ENCODE measurements around the gene DSN1. TPM values are rescaled to one million over a fixed set of nuclear protein-coding genes. Genes with fewer than 3 reads are reported as not detected.

Gene DSN1
- total and polyA plus RNA-seq, 2 of the 8 experiments (the other 6 are each of a cell fraction or from before 2014, with no cell fraction given): 12.0 to 26.2 TPM

- 96% methylated on average over 4 of the region's 4 CpGs; no CpG with 5 or more reads in 1 of the 2 experiments for WGBS, 2 experiments (ENCODE audit: extremely low coverage in 1 of 2, insufficient coverage in 1 of 2, insufficient read length in 1 of 2, insufficient replicate concordance in 2 of 2, low coverage in 1 of 2, low lambda C conversion rate in 2 of 2, missing lambda C conversion rate in 1 of 2)
- DNase-seq (ENCODE audit: low read depth in 1 of 2, low spot score in 2 of 2) (no peak), FAIRE-seq (no peak)
- Histone ChIP-seq H3K27ac (ENCODE audit: low read depth, low read length) (no peak overlapping the region), H3K9ac (replicated peaks in 1 of 4; ENCODE audit: extremely low read depth in 1 of 4, low read depth in 3 of 4, low read length in 3 of 4) (no peak overlapping the region), H3K14ac (ENCODE audit: insufficient read length) (no peak overlapping the region), H2BK12ac (ENCODE audit: low read depth, low read length) (no peak overlapping the region), H3K36me3 (ENCODE audit: control insufficient read depth in 2 of 4, insufficient read depth in 4 of 4, low read length in 3 of 4) (peaks cover 1 to 15% (median 13%) of the 10 kb centered on the region in 4 experiments; a peak in 5 of 8 replicates), H3K9me3 (ENCODE audit: insufficient read depth in 2 of 2, low read depth in 1 of 2, low read length in 1 of 2) (no peaks in the 10 kb centered on the region), H3K23ac (ENCODE audit: insufficient read length) (no peak overlapping the region), H3K23me2 (ENCODE audit: low read depth, low read length) (no peaks in the 10 kb centered on the region), H3K4me1 (replicated peaks in 1 of 4; ENCODE audit: control insufficient read depth in 3 of 4, insufficient read depth in 4 of 4, low read length in 3 of 4) (peaks cover 3 to 10% (median 6%) of the 10 kb centered on the region in 4 experiments; a peak in 5 of 7 replicates), H4K91ac (replicated peaks; ENCODE audit: insufficient read length, low read length) (no peak overlapping the region), H3K4me3 (ENCODE audit: extremely low read depth in 1 of 4, insufficient read depth in 2 of 4, low read depth in 3 of 4, low read length in 4 of 4) (no peak overlapping the region), H3K79me1 (ENCODE audit: low read depth, low read length) (no peaks in the 10 kb centered on the region; the same call in 1 of the 2 replicates), H3K56ac (replicated peaks; ENCODE audit: insufficient read length, low read depth, low read length) (no peak overlapping the region), H2BK15ac (ENCODE audit: low read length) (no peak overlapping the region), H2AFZ (ENCODE audit: low read length) (no peak overlapping the region), H4K20me1 (replicated peaks in 1 of 2; ENCODE audit: control insufficient read depth in 1 of 2, insufficient read depth in 2 of 2, low read length in 2 of 2) (peaks cover 0 to 3% of the 10 kb centered on the region in 2 experiments), H2BK5ac (ENCODE audit: low read depth, low read length) (no peak overlapping the region), H2BK20ac (ENCODE audit: low read length) (no peak overlapping the region), H3K4ac (replicated peaks; ENCODE audit: insufficient read length, low read depth, low read length) (no peak overlapping the region), H3K79me2 (ENCODE audit: control insufficient read depth in 1 of 2, insufficient read depth in 2 of 2, low read length in 2 of 2) (no peaks in the 10 kb centered on the region), H2BK120ac (replicated peaks; ENCODE audit: low read depth, low read length) (no peak overlapping the region), H4K8ac (ENCODE audit: extremely low read depth, insufficient read depth, low read length) (no peak overlapping the region), H3K4me2 (ENCODE audit: insufficient read depth in 1 of 2, low read depth in 2 of 2, low read length in 2 of 2) (no peak overlapping the region), H3K18ac (ENCODE audit: extremely low read depth, low read length) (no peak overlapping the region), H3K27me3 (replicated peaks in 1 of 4; ENCODE audit: control insufficient read depth in 3 of 4, extremely low read depth in 1 of 4, insufficient read depth in 3 of 4, low read length in 3 of 4) (no peaks in the 10 kb centered on the region), H2AK5ac (ENCODE audit: low read depth, low read length) (no peak overlapping the region), H4K5ac (ENCODE audit: insufficient read length, low read depth, low read length) (no peak overlapping the region)
- POLR2A ChIA-PET (ENCODE audit: partially characterized antibody): interaction anchor here (0.9 kb wide), 1 partner anchor 45 kb away, joined by 3 read pairs; a partner anchor contains a TSS
- CTCF ChIA-PET (ENCODE audit: partially characterized antibody): interaction anchor here (0.8 to 5.0 kb wide), 8 partner anchors 10 to 196 kb away, joined by 3 to 27 read pairs (median 3); no protein-coding TSS in a partner anchor
- TF ChIP-seq MAFK (IDR thresholded peaks at IDR 0.05; ENCODE audit: low read depth, low read length): no peak
- no peak for TF ChIP-seq USF2 (IDR thresholded peaks at IDR 0.05; ENCODE audit: low read length)
- no peak for TF ChIP-seq FOSL1 (IDR thresholded peaks at IDR 0.05; ENCODE audit: insufficient read depth, low read depth, low read length)
- TF ChIP-seq RFX5 (IDR thresholded peaks at IDR 0.05; ENCODE audit: borderline replicate concordance, low read depth, low read length): no peak
Observed at GRCh38 chr20:36818861-36819260, 45.3 kb upstream of the DSN1 start.

Measured in H1 (cell line).